ENCODE results near the gene NSUN2. TPM values are rescaled to one million over a fixed set of nuclear protein-coding genes. Genes with fewer than 3 reads are reported as not detected.

The NSUN2 gene
- total RNA-seq, 2 donors from 2014 or later, result 40.8 to 54.5 TPM

GRCh38 chr5:6557807-6558575, 74.9 kb downstream of the NSUN2 start:
- Histone ChIP-seq H3K4me3 (no peak overlapping the region), H3K36me3 (no peaks in the 10 kb centered on the region), H3K4me1 (replicated peaks) (no peaks in the 10 kb centered on the region), H3K9me3 (no peaks in the 10 kb centered on the region), H3K27ac (no peak overlapping the region), H3K27me3 (replicated peaks; ENCODE audit: insufficient read depth) (no peaks in the 10 kb centered on the region)
- intact Hi-C loops (cut with DNase I), result no loop called here
- TF ChIP-seq POLR2A (IDR thresholded peaks at IDR 0.05) (no peak), CTCF (IDR thresholded peaks at IDR 0.05) (no peak), POLR2AphosphoS5 (IDR thresholded peaks at IDR 0.05) (no peak)
- 93% methylated on average over 6 of the region's 6 CpGs for WGBS
- DNase-seq (ENCODE audit: low spot score), result peak; percentile 3

GRCh38 chr5:6556802-6557102, 76.1 kb downstream of the NSUN2 start:
- no peaks in the 10 kb centered on the region for H3K9me3 ChIP-seq
- H3K4me3 ChIP-seq, result no peak overlapping the region
- 88% methylated on average over 1 of the region's 1 CpG for WGBS
- H3K4me1 ChIP-seq (replicated peaks), result no peaks in the 10 kb centered on the region
- DNase-seq (ENCODE audit: low spot score), result no peak
- intact Hi-C loops (cut with DNase I), result no loop called here
- H3K36me3 ChIP-seq, result no peaks in the 10 kb centered on the region
- no peak overlapping the region for H3K27ac ChIP-seq
- no peak for TF ChIP-seq CTCF (IDR thresholded peaks at IDR 0.05)
- TF ChIP-seq POLR2AphosphoS5 (IDR thresholded peaks at IDR 0.05), result no peak
- TF ChIP-seq POLR2A (IDR thresholded peaks at IDR 0.05), result no peak
- no peaks in the 10 kb centered on the region for H3K27me3 ChIP-seq (replicated peaks; ENCODE audit: insufficient read depth)

GRCh38 chr5:6556089-6556801, 76.6 kb downstream of the NSUN2 start:
- Histone ChIP-seq H3K27ac (no peak overlapping the region), H3K9me3 (no peaks in the 10 kb centered on the region), H3K4me3 (no peak overlapping the region), H3K36me3 (no peaks in the 10 kb centered on the region), H3K4me1 (replicated peaks) (no peaks in the 10 kb centered on the region), H3K27me3 (replicated peaks; ENCODE audit: insufficient read depth) (no peaks in the 10 kb centered on the region)
- no peak for TF ChIP-seq CTCF (IDR thresholded peaks at IDR 0.05)
- TF ChIP-seq POLR2A (IDR thresholded peaks at IDR 0.05), result no peak
- TF ChIP-seq POLR2AphosphoS5 (IDR thresholded peaks at IDR 0.05), result no peak
- 73% methylated on average over 8 of the region's 8 CpGs for WGBS
- DNase-seq (ENCODE audit: low spot score), result no peak
- intact Hi-C loops (cut with DNase I), result no loop called here

- no peak overlapping the region for H3K4me3 ChIP-seq
- H3K4me1 ChIP-seq (replicated peaks), result no peaks in the 10 kb centered on the region
- DNase-seq (ENCODE audit: low spot score), result no peak
- H3K27ac ChIP-seq, result no peak overlapping the region
- TF ChIP-seq CTCF (IDR thresholded peaks at IDR 0.05) (no peak), POLR2A (IDR thresholded peaks at IDR 0.05) (no peak), POLR2AphosphoS5 (IDR thresholded peaks at IDR 0.05) (no peak)
- H3K36me3 ChIP-seq, result no peaks in the 10 kb centered on the region
- 87% methylated on average over 4 of the region's 4 CpGs for WGBS
- H3K9me3 ChIP-seq, result no peaks in the 10 kb centered on the region
- intact Hi-C loops (cut with DNase I), result no loop called here
- no peaks in the 10 kb centered on the region for H3K27me3 ChIP-seq (replicated peaks; ENCODE audit: insufficient read depth)
Measured at GRCh38 chr5:6554812-6555211, 78.0 kb downstream of the NSUN2 start.

- no peaks in the 10 kb centered on the region for H3K36me3 ChIP-seq
- intact Hi-C loops (cut with DNase I), result no loop called here
- no peaks in the 10 kb centered on the region for H3K9me3 ChIP-seq
- TF ChIP-seq POLR2A (IDR thresholded peaks at IDR 0.05), result no peak
- TF ChIP-seq POLR2AphosphoS5 (IDR thresholded peaks at IDR 0.05), result no peak
- no peak for TF ChIP-seq CTCF (IDR thresholded peaks at IDR 0.05)
- WGBS, result 91% methylated on average over 11 of the region's 11 CpGs
- no peak overlapping the region for H3K27ac ChIP-seq
- no peak overlapping the region for H3K4me3 ChIP-seq
- no peaks in the 10 kb centered on the region for H3K27me3 ChIP-seq (replicated peaks; ENCODE audit: insufficient read depth)
- no peak for DNase-seq (ENCODE audit: low spot score)
- H3K4me1 ChIP-seq (replicated peaks), result no peaks in the 10 kb centered on the region
Measured at GRCh38 chr5:6553972-6554371, 78.9 kb downstream of the NSUN2 start.
